Activated T-cell treated with anti-CD3 and anti-CD28 coated beads for 48 hours (primary cell): ENCODE data around the gene USP24.
"Not testable (repeated sequence)": the region's sequence is repeated elsewhere in the genome, so short reads cannot be mapped to it uniquely, and the experiment has no call there.

Experiments
- DNase-seq: peaks from one replicate; pipeline ENCODE4 v3.0.0-alpha.2; 2020; ENCODE audit warnings: low read depth

The USP24 gene

GRCh38 chr1:55038552-55038838, 176.7 kb downstream of the USP24 start:
- no peak for DNase-seq

DNA sequence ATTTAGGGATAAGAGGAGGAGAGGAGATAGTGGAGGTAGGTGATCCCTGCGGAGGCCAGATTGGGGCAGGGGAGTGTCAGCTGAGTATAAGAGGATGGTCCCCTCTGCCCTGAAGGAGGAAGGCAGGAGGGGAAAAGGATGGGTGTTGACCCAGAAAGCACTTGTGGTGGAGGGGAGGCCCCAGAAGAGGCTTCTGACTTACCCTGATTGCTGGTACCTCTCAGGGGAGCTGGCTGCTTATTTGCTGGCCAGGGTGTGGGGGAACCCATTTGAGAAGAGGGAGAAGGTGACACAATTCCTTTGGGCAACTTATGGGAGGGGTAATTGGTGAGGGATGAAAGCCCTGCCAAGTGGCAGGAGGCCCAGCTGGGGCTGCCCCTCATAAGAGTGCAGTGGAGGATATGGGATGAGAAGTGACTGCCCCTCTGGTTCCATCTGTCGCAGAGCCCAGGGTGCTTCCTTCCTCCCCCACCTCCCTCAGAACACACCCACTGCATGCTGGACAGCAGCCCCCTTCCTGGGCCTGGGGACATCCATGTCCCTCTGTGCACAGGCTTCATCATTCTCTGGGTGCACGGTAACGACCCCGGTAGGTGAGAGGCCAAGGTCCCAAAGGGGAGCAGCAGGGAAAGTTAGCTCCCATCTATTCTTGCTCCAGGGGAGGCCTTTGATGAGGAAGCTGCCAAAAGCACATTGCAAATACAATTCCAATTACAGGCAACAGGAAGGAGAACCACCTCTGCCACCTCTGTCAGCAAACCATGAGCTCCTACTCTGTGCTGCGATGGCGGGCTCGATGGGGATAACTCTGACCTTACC, 177.2 kb downstream of the USP24 start:
- DNase-seq: no peak

- DNase-seq: no peak
These were observed 179.3 kb downstream of the USP24 start for GRCh38 chr1:55035904-55036303.

GRCh38 chr1:55034476-55035133, 180.6 kb downstream of the USP24 start:
- DNase-seq: no peak

DNA sequence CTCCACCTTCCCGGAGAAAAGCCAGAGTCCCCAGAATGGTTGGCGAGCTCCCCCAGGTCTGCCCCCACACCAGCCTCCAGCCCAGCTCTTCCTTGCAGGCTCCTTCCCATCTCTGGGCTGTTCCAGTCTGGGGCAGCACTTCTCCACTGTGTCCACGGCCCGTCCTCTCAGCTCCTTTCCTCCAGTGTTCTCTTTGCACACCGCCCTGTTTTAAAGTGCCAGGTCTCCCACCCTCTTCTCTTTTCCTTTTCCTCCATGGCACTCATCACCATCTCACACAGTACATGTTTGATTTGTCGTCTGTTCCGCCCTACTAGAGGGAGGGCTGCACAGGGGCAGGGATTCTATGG, 181.9 kb downstream of the USP24 start:
- DNase-seq: no peak

- DNase-seq: not testable (repeated sequence)
These were observed 184.1 kb downstream of the USP24 start for GRCh38 chr1:55031098-55031497.

DNA sequence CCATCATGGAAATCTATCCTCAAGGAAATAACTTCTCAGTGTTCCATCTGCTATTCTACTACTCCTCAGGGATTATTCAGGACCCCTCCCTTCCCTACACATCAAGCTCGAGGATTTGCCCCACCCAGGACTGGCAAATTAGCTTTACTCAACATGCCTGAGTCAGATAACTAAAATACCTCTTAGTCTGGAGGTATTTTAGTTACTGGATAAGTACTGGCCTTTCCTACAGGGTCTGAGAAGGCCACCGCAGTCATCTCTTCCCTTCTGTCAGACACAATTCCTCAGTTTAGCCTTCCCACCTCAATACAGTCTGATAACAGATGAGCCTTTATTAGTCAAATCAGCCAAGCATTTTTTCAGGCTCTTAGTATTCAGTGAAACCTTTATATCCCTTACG, 188.5 kb downstream of the USP24 start:
- not testable (repeated sequence) for DNase-seq

DNA sequence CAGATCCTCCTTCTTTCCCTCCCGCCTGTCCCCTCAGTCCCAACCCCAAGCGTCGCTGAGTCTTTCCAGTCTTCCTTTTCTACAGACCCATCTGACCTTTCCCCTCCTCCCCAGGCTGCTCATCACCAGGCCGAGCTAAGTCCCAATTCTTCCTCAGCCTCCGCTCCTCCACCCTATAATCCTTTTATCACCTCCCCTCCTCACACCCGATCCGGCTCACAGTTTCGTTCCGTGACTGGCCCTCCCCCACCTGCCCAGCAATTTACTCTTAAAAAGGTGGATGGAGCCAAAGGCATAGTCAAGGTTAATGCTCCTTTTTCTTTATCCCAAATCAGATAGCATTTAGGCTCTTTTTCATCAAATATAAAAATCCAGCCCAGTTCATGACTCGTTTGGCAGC, 191.0 kb downstream of the USP24 start:
- not testable (repeated sequence) for DNase-seq

GRCh38 chr1:55021942-55022546, 193.1 kb downstream of the USP24 start:
- peak; percentile 69 for DNase-seq

GRCh38 chr1:55018395-55018794, 196.8 kb downstream of the USP24 start:
- DNase-seq: no peak
